Measurements from ENCODE around the gene ALKBH8. TPM values are rescaled to one million over a fixed set of nuclear protein-coding genes. Genes with fewer than 3 reads are reported as not detected.
"Not testable (repeated sequence)": the region's sequence is repeated elsewhere in the genome, so short reads cannot be mapped to it uniquely, and the experiment has no call there.

Gene ALKBH8
- total RNA-seq, 1 donor from 2014 or later: 8.0 TPM

DNA sequence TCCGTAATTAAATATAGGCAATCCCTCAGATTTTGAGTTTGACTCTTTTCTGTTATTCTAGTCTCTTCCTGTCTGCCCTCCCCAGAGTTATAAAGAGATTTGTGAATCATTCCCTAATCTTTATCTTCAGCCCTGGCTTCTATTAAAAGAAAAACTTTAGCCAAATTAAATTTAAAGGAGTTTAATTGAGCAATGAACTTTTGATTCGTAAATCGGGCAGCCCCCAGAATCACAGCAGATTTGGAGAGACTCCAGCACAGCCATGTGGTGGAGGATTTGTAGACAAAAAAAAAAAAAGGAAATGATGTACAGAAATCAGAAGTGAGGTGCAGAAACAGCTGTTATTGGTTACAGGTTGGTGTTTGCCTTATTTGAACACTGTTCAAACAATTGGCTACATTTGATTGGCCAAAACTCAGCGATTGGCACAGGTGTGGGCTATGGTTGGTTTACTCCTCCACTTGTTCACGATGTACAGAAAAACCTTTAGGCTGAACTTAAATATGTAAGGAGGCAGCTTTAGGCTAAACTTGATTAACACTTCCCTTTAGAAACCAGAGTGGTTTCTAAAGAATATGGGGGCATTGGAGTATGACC is 2.3 kb upstream of the ALKBH8 start:
- TF ChIP-seq, protein P1, sequence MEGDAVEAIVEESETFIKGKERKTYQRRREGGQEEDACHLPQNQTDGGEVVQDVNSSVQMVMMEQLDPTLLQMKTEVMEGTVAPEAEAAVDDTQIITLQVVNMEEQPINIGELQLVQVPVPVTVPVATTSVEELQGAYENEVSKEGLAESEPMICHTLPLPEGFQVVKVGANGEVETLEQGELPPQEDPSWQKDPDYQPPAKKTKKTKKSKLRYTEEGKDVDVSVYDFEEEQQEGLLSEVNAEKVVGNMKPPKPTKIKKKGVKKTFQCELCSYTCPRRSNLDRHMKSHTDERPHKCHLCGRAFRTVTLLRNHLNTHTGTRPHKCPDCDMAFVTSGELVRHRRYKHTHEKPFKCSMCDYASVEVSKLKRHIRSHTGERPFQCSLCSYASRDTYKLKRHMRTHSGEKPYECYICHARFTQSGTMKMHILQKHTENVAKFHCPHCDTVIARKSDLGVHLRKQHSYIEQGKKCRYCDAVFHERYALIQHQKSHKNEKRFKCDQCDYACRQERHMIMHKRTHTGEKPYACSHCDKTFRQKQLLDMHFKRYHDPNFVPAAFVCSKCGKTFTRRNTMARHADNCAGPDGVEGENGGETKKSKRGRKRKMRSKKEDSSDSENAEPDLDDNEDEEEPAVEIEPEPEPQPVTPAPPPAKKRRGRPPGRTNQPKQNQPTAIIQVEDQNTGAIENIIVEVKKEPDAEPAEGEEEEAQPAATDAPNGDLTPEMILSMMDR (IDR thresholded peaks at IDR 0.05): no peak
- no peak for ATAC-seq
- intact Hi-C loops (cut with DNase I): no loop called here

DNA sequence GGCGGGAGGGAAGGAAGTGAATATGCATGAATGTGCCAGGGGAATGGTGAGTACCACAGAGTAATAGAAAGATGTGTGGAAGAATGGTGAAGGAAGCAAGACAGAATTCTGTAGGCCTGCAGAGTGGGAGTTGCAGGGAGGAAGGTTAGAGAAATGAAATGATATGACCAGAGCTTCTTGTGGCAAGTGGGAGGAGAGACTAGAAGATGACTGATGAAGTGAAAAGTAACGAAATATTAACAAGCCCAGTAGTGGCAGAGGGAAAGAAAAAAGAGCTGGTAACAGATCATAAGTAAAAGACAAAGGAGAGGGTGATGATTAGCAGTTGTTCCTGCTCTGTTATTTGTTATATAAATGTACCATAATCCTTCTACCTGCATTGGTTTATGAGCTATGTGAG is 1.0 kb upstream of the ALKBH8 start:
- Histone ChIP-seq H3K27me3 (no peaks in the 10 kb centered on the region), H3K36me3 (no peaks in the 10 kb centered on the region), H3K4me1 (peaks cover 24% of the 10 kb centered on the region), H3K9me3 (no peaks in the 10 kb centered on the region), H3K27ac (no peak overlapping the region), H3K4me3 (peak overlapping the region; percentile 85)
- ATAC-seq (no peak), DNase-seq (no peak)
- intact Hi-C loops (cut with DNase I): no loop called here
- TF ChIP-seq, protein P1 (IDR thresholded peaks at IDR 0.05): no peak

More for the DNA sequence above, 2.3 kb upstream of the ALKBH8 start:
- Histone ChIP-seq H3K36me3 (no peaks in the 10 kb centered on the region), H3K4me3 (no peak overlapping the region), H3K27ac (no peak overlapping the region), H3K27me3 (no peaks in the 10 kb centered on the region), H3K9me3 (no peaks in the 10 kb centered on the region), H3K4me1 (peaks cover 22% of the 10 kb centered on the region)
- DNase-seq: no peak

DNA sequence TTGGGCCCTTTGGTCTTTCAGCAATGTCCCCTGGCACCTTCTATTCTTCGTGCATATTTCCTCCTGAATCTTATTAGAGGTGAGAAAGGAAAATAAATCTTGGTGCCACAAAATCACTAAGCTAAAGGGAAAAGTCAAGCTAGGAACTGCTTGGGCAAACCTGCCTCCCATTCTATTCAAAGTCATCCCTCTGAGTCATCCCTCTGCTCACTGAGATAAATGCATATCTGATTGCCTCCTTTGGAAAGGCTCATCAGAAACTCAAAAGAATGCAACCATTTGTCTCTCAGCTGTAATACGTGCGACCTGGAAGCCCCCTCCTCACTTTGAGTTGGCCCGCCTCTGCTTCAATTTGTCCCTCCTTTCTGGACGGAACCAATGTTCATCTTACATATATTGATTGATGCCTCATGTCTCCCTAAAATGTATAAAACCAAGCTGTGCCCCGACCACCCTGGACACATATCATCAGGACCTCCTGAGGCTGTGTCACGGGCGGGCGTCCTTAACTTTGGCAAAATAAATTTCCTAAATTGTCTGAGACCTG is 493 bp upstream of the ALKBH8 start:
- intact Hi-C loops (cut with DNase I); DNase-seq; H3K9me3 ChIP-seq; H3K36me3 ChIP-seq; H3K27me3 ChIP-seq; ATAC-seq: not testable (repeated sequence)
- peaks cover 24% of the 10 kb centered on the region for H3K4me1 ChIP-seq
- H3K4me3 ChIP-seq: peak overlapping the region; percentile 85
- peak overlapping the region; percentile 83 for H3K27ac ChIP-seq

DNA sequence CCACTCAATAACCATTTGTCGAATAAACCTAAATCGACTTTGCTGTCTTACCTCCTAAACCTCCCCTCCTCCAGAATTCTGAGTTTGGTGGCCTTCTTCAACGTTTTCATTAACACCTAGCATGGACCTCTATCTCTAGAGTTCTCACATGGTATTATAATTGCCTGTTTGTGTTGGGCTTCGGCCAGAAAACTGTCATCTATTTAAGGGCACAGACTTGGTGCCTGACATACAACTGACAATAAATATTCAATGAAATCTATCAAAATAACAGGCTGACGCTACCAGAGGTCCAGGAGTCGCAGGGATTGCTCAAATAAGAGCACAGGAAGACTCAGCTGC is 687 bp downstream of the ALKBH8 start:
- Histone ChIP-seq H3K4me3 (peak overlapping the region; percentile 85), H3K27me3 (no peaks in the 10 kb centered on the region), H3K4me1 (peaks cover 24% of the 10 kb centered on the region), H3K9me3 (no peaks in the 10 kb centered on the region), H3K36me3 (no peaks in the 10 kb centered on the region), H3K27ac (peak overlapping the region; percentile 83)
- no peak for DNase-seq
- ATAC-seq: peak; percentile 4
- TF ChIP-seq, protein P1 (IDR thresholded peaks at IDR 0.05): no peak
- intact Hi-C loops (cut with DNase I): no loop called here

DNA sequence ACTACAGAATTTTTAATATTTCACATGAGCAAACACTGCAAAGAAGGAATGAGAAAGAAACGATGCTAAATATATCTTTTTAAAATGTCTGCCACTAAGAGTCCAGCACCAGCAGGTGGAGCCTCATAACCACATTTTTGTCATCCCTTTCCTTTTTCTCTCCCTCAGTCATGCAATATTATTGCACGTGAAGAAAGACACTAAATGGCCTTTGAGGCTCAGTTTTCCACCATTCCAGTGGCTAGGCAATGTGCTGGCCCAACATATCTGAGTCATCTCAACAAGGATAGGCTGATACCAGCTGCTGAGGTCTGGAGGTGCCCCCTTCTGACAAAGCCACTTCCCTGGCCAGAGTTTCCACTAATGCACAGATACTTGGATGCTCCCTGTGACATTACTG is 1.8 kb downstream of the ALKBH8 start:
- no peak for DNase-seq
- no peak overlapping the region for H3K27ac ChIP-seq

DNA sequence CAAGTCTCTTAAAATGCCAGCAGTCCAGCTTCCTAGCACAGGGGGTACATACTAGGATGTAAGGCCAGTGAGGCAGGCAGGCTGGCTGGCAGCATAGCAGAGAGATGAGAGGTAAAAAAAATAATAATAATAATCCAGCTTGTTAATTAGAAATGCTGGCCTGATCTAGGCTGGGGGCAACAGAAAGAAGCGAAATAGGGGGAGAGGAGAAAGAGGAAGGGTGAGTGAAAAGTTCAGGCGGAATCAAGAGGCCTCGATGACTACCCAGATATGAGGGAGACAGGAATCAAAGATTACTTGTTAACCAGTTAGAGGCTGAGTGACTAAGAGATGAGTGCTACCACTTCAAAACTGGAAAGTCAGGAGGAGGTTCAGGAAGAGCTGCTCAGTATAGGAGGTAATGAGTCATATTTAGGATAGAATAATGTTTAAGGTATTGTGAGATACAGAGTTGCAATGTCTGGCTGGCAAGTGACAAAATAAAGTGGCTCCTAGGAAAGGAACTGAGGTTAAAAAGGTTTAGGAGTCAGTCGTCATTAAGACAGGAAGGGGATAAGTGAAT is 2.8 kb downstream of the ALKBH8 start:
- H3K9me3 ChIP-seq: no peaks in the 10 kb centered on the region
- intact Hi-C loops (cut with DNase I): no loop called here
- TF ChIP-seq, protein P1 (IDR thresholded peaks at IDR 0.05): no peak

More for the DNA sequence above, 1.8 kb downstream of the ALKBH8 start:
- Histone ChIP-seq H3K36me3 (peaks cover 8% of the 10 kb centered on the region), H3K4me3 (no peak overlapping the region), H3K9me3 (no peaks in the 10 kb centered on the region), H3K4me1 (peaks cover 24% of the 10 kb centered on the region), H3K27me3 (no peaks in the 10 kb centered on the region)
- TF ChIP-seq, protein P1 (IDR thresholded peaks at IDR 0.05): peak; percentile 58
- ATAC-seq: peak; percentile 46
- intact Hi-C loops (cut with DNase I): no loop called here

More for the DNA sequence above, 2.8 kb downstream of the ALKBH8 start:
- Histone ChIP-seq H3K27me3 (no peaks in the 10 kb centered on the region), H3K27ac (no peak overlapping the region), H3K36me3 (peaks cover 13% of the 10 kb centered on the region), H3K4me3 (no peak overlapping the region), H3K4me1 (peaks cover 24% of the 10 kb centered on the region)
- no peak for ATAC-seq
- DNase-seq: no peak

All from upper lobe of right lung (tissue), 1 donor.